OCI-LY1 (cell line): ENCODE data around the gene GDAP1L1.

ENCODE experiments used
- CTCF ChIP-seq: fragments of 200-600 bp; sonication (generic), shearing (Covaris generic); IDR thresholded peaks from 2 replicates; pipeline ENCODE4 v1.5.1; 2017; ENCODE audit warnings: mild to moderate bottlenecking, antibody characterized with exemption, low read length, moderate library complexity, mixed read lengths
- EZH2 ChIP-seq: fragments of 200-600 bp; sonication (generic), shearing (Covaris generic); IDR thresholded peaks from 2 replicates; pipeline ENCODE4 v1.8.0; 2017; ENCODE audit warnings: borderline replicate concordance, mixed run types, mild to moderate bottlenecking, antibody characterized with exemption, low read length, moderate library complexity, mixed read lengths

- TF ChIP-seq CTCF = no peak
- TF ChIP-seq EZH2 = no peak
These were observed 27.3 kb upstream of the GDAP1L1 start for GRCh38 chr20:44219791-44220190.
